ENCODE results near the gene STK16.

The STK16 gene

DNA sequence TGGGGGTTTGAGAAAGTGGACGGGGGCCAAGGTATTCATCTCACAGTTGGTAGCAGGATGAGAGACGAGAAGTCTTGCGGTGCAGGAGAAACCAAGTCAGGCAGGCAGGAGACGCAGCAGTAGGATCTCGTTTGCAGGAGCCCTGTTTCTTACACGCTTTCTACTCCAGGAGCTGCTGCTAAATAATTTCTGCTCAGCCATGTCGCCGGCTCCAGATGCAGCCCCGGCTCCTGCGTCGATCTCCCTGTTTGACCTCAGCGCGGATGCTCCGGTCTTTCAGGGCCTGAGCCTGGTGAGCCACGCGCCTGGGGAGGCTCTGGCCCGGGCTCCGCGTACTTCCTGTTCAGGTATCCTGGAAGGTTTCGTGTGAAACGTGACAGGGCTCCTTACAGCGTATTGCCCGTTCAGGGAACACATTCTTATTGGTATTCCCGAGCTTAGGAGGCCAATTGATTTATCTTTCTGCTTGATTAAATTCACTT is 15.2 kb upstream of the STK16 start:
- H3K4me3 ChIP-seq (ENCODE audit: low read length, poor library complexity, severe bottlenecking): peak overlapping the region; percentile 89
- H3K4me2 ChIP-seq (ENCODE audit: low read depth, low read length, poor library complexity, severe bottlenecking): peak overlapping the region; percentile 92
- no peaks in the 10 kb centered on the region for H3K9me3 ChIP-seq (ENCODE audit: insufficient read depth, low read depth, low read length)
- no peak for TF ChIP-seq EZH2phosphoT487 (IDR thresholded peaks at IDR 0.05; ENCODE audit: borderline replicate concordance)
- H3K79me2 ChIP-seq (ENCODE audit: insufficient read depth, low read length): peaks cover 68% of the 10 kb centered on the region
- H3K9me2 ChIP-seq (replicated peaks; ENCODE audit: low read depth, low read length): no peaks in the 10 kb centered on the region
- H3F3A ChIP-seq (ENCODE audit: low read depth): no peaks in the 10 kb centered on the region
- H4K20me1 ChIP-seq (ENCODE audit: insufficient read depth, low read length, poor library complexity, severe bottlenecking): peaks cover 18% of the 10 kb centered on the region
- peak overlapping the region; percentile 92 for H3K9ac ChIP-seq (ENCODE audit: low read depth, low read length, poor library complexity, severe bottlenecking)
- H3K4me1 ChIP-seq (ENCODE audit: insufficient read depth, low read length, poor library complexity, severe bottlenecking): peaks cover 20% of the 10 kb centered on the region
- H2AFZ ChIP-seq (ENCODE audit: low read length): peak overlapping the region; percentile 56; the same call in 1 of the 2 replicates
- peaks cover 44% of the 10 kb centered on the region; the same call in 1 of the 2 replicates for H3K36me3 ChIP-seq (ENCODE audit: insufficient read depth, low read length)
- H3K27me3 ChIP-seq (ENCODE audit: insufficient read depth, low read length, poor library complexity, severe bottlenecking): no peaks in the 10 kb centered on the region

DNA sequence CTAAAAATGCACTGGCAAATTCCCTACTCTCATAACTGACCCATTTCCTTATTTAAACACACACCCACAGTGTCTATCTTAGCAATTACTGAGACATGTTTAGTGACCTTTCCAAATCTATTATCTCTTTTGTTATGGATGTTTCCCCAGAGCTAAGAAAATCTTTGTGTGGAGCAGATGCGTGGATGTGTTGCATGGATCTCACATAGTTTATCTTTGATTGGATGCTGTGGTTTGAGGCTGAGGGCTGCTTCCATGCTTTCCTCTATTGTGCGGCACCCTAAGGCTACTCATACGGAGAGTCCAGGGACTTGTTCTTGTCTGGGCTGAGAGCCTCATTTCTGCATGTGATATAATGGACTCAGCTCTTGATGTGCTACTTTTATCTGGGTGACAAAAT is 10.9 kb upstream of the STK16 start:
- Histone ChIP-seq H4K20me1 (ENCODE audit: insufficient read depth, low read length, poor library complexity, severe bottlenecking) (peaks cover 6% of the 10 kb centered on the region), H3K4me3 (ENCODE audit: low read length, poor library complexity, severe bottlenecking) (no peak overlapping the region), H2AFZ (ENCODE audit: low read length) (no peak overlapping the region), H3K79me2 (ENCODE audit: insufficient read depth, low read length) (peaks cover 45% of the 10 kb centered on the region), H3F3A (ENCODE audit: low read depth) (no peaks in the 10 kb centered on the region), H3K9me3 (ENCODE audit: insufficient read depth, low read depth, low read length) (no peaks in the 10 kb centered on the region), H3K27me3 (ENCODE audit: insufficient read depth, low read length, poor library complexity, severe bottlenecking) (no peaks in the 10 kb centered on the region), H3K9ac (ENCODE audit: low read depth, low read length, poor library complexity, severe bottlenecking) (no peak overlapping the region), H3K4me1 (ENCODE audit: insufficient read depth, low read length, poor library complexity, severe bottlenecking) (peaks cover 10% of the 10 kb centered on the region), H3K9me2 (replicated peaks; ENCODE audit: low read depth, low read length) (no peaks in the 10 kb centered on the region), H3K36me3 (ENCODE audit: insufficient read depth, low read length) (peaks cover 58% of the 10 kb centered on the region; the same call in 1 of the 2 replicates), H3K4me2 (ENCODE audit: low read depth, low read length, poor library complexity, severe bottlenecking) (no peak overlapping the region)
- no peak for TF ChIP-seq EZH2phosphoT487 (IDR thresholded peaks at IDR 0.05; ENCODE audit: borderline replicate concordance)
- TF ChIP-seq, protein P1, sequence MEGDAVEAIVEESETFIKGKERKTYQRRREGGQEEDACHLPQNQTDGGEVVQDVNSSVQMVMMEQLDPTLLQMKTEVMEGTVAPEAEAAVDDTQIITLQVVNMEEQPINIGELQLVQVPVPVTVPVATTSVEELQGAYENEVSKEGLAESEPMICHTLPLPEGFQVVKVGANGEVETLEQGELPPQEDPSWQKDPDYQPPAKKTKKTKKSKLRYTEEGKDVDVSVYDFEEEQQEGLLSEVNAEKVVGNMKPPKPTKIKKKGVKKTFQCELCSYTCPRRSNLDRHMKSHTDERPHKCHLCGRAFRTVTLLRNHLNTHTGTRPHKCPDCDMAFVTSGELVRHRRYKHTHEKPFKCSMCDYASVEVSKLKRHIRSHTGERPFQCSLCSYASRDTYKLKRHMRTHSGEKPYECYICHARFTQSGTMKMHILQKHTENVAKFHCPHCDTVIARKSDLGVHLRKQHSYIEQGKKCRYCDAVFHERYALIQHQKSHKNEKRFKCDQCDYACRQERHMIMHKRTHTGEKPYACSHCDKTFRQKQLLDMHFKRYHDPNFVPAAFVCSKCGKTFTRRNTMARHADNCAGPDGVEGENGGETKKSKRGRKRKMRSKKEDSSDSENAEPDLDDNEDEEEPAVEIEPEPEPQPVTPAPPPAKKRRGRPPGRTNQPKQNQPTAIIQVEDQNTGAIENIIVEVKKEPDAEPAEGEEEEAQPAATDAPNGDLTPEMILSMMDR (conservative IDR thresholded peaks at IDR 0.05; ENCODE audit: low read length): no peak

DNA sequence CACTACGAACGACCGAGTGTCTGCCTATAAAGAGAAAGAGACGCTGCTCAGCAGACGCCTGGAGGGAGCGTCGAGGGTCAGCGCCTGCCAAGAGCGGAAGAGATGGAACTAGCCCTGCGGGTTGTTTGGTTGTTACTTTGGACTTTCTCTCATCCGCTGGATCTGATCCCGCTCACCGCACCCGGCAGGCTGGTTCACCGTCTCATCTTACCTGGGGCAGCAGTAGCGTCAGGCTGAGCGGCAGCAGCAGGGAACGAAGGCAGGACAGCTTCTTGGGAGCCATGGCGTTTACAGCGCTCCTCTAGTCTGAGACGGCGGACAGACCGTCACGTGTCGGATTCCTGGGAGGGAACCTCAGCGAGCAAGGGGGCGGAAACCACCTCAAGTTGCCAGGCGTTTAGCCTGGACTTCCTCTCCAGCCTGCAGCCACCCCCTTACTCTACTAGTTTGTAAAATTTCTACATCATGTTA is 2.0 kb upstream of the STK16 start:
- Histone ChIP-seq H3K9ac (ENCODE audit: low read depth, low read length, poor library complexity, severe bottlenecking) (no peak overlapping the region), H3K9me3 (ENCODE audit: insufficient read depth, low read depth, low read length) (no peaks in the 10 kb centered on the region), H3F3A (ENCODE audit: low read depth) (no peaks in the 10 kb centered on the region), H3K79me2 (ENCODE audit: insufficient read depth, low read length) (peaks cover 15% of the 10 kb centered on the region), H2AFZ (ENCODE audit: low read length) (no peak overlapping the region), H3K27me3 (ENCODE audit: insufficient read depth, low read length, poor library complexity, severe bottlenecking) (no peaks in the 10 kb centered on the region), H4K20me1 (ENCODE audit: insufficient read depth, low read length, poor library complexity, severe bottlenecking) (peaks cover 20% of the 10 kb centered on the region), H3K9me2 (replicated peaks; ENCODE audit: low read depth, low read length) (no peaks in the 10 kb centered on the region), H3K36me3 (ENCODE audit: insufficient read depth, low read length) (no peaks in the 10 kb centered on the region), H3K4me3 (ENCODE audit: low read length, poor library complexity, severe bottlenecking) (no peak overlapping the region), H3K4me1 (ENCODE audit: insufficient read depth, low read length, poor library complexity, severe bottlenecking) (peaks cover 34% of the 10 kb centered on the region), H3K4me2 (ENCODE audit: low read depth, low read length, poor library complexity, severe bottlenecking) (no peak overlapping the region)
- TF ChIP-seq EZH2phosphoT487 (IDR thresholded peaks at IDR 0.05; ENCODE audit: borderline replicate concordance): no peak
- TF ChIP-seq, protein P1 (conservative IDR thresholded peaks at IDR 0.05; ENCODE audit: low read length): no peak

DNA sequence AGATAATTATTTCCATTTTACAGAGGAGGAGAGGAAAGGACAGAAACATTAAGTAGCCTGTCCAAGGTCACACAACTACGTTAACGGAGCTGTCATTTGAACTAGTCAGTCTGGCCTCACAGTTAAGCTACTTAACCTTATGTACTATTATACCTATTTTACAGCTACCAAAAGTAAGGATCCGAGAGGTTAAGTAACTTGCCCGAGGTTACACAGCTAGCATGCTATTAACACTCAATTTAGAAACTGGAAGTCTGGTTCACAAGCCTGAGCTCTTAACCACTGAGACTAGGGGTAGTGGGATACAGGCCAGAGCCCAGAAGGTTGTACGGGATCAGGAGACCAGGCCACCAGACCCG is 511 bp upstream of the STK16 start:
- Histone ChIP-seq H3K27me3 (ENCODE audit: insufficient read depth, low read length, poor library complexity, severe bottlenecking) (no peaks in the 10 kb centered on the region), H3K36me3 (ENCODE audit: insufficient read depth, low read length) (no peaks in the 10 kb centered on the region), H3K4me1 (ENCODE audit: insufficient read depth, low read length, poor library complexity, severe bottlenecking) (peaks cover 48% of the 10 kb centered on the region), H3K4me2 (ENCODE audit: low read depth, low read length, poor library complexity, severe bottlenecking) (peak overlapping the region; percentile 78), H2AFZ (ENCODE audit: low read length) (peak overlapping the region; percentile 75), H4K20me1 (ENCODE audit: insufficient read depth, low read length, poor library complexity, severe bottlenecking) (peaks cover 27% of the 10 kb centered on the region), H3K79me2 (ENCODE audit: insufficient read depth, low read length) (peaks cover 15% of the 10 kb centered on the region), H3K4me3 (ENCODE audit: low read length, poor library complexity, severe bottlenecking) (peak overlapping the region; percentile 95), H3F3A (ENCODE audit: low read depth) (no peaks in the 10 kb centered on the region), H3K9me3 (ENCODE audit: insufficient read depth, low read depth, low read length) (no peaks in the 10 kb centered on the region), H3K9ac (ENCODE audit: low read depth, low read length, poor library complexity, severe bottlenecking) (peak overlapping the region; percentile 91), H3K9me2 (replicated peaks; ENCODE audit: low read depth, low read length) (no peaks in the 10 kb centered on the region)
- TF ChIP-seq, protein P1 (conservative IDR thresholded peaks at IDR 0.05; ENCODE audit: low read length): no peak
- TF ChIP-seq EZH2phosphoT487 (IDR thresholded peaks at IDR 0.05; ENCODE audit: borderline replicate concordance): no peak

Measured in Loucy (cell line).